ENCODE results near the gene BCAS4.
"Not testable (repeated sequence)": the region's sequence is repeated elsewhere in the genome, so short reads cannot be mapped to it uniquely, and the experiment has no call there.

BCAS4 gene

GRCh38 chr20:50758992-50759391, 35.9 kb upstream of the BCAS4 start:
- no peaks in the 10 kb centered on the region for H3K9me3 ChIP-seq (ENCODE audit: control insufficient read depth in 2 of 2, low read length in 2 of 2)
- no peak overlapping the region for H3K27ac ChIP-seq (ENCODE audit: low read depth in 2 of 2, low read length in 2 of 2)
- H3K9ac ChIP-seq (ENCODE audit: low read depth in 1 of 2, low read length in 2 of 2) = no peak overlapping the region
- H3K4me1 ChIP-seq (ENCODE audit: control insufficient read depth in 2 of 2, insufficient read depth in 2 of 2, low read length in 2 of 2) = peaks cover 5 to 19% of the 10 kb centered on the region in 2 donors
- H3K36me3 ChIP-seq (ENCODE audit: control insufficient read depth in 2 of 2, insufficient read depth in 2 of 2, low read length in 2 of 2) = no peaks in the 10 kb centered on the region
- H3K4me3 ChIP-seq (ENCODE audit: low read length in 2 of 2) = no peak overlapping the region
- H3K27me3 ChIP-seq (ENCODE audit: control insufficient read depth in 2 of 2, insufficient read depth in 2 of 2, low read length in 2 of 2) = no peaks in the 10 kb centered on the region

GRCh38 chr20:50759678-50760077, 35.2 kb upstream of the BCAS4 start:
- Histone ChIP-seq H3K4me1 (ENCODE audit: control insufficient read depth in 2 of 2, insufficient read depth in 2 of 2, low read length in 2 of 2) (peaks cover 5 to 19% of the 10 kb centered on the region in 2 donors), H3K9me3 (ENCODE audit: control insufficient read depth in 2 of 2, low read length in 2 of 2) (no peaks in the 10 kb centered on the region), H3K27me3 (ENCODE audit: control insufficient read depth in 2 of 2, insufficient read depth in 2 of 2, low read length in 2 of 2) (no peaks in the 10 kb centered on the region), H3K9ac (ENCODE audit: low read depth in 1 of 2, low read length in 2 of 2) (no peak overlapping the region), H3K27ac (ENCODE audit: low read depth in 2 of 2, low read length in 2 of 2) (no peak overlapping the region), H3K36me3 (ENCODE audit: control insufficient read depth in 2 of 2, insufficient read depth in 2 of 2, low read length in 2 of 2) (no peaks in the 10 kb centered on the region), H3K4me3 (ENCODE audit: low read length in 2 of 2) (no peak overlapping the region)

GRCh38 chr20:50762045-50762422, 32.8 kb upstream of the BCAS4 start:
- H3K27me3 ChIP-seq (ENCODE audit: control insufficient read depth in 2 of 2, insufficient read depth in 2 of 2, low read length in 2 of 2) = no peaks in the 10 kb centered on the region
- no peaks in the 10 kb centered on the region for H3K36me3 ChIP-seq (ENCODE audit: control insufficient read depth in 2 of 2, insufficient read depth in 2 of 2, low read length in 2 of 2)
- no peaks in the 10 kb centered on the region for H3K9me3 ChIP-seq (ENCODE audit: control insufficient read depth in 2 of 2, low read length in 2 of 2)
- H3K9ac ChIP-seq (ENCODE audit: low read depth in 1 of 2, low read length in 2 of 2) = no peak overlapping the region
- peak overlapping the region; percentile 17 to 63 for H3K27ac ChIP-seq (ENCODE audit: low read depth in 2 of 2, low read length in 2 of 2)
- H3K4me1 ChIP-seq (ENCODE audit: control insufficient read depth in 2 of 2, insufficient read depth in 2 of 2, low read length in 2 of 2) = peaks cover 5 to 19% of the 10 kb centered on the region in 2 donors
- no peak overlapping the region for H3K4me3 ChIP-seq (ENCODE audit: low read length in 2 of 2)

- Histone ChIP-seq H3K4me3 (ENCODE audit: low read length in 2 of 2) (no peak overlapping the region), H3K9ac (ENCODE audit: low read depth in 1 of 2, low read length in 2 of 2) (no peak overlapping the region), H3K27me3 (ENCODE audit: control insufficient read depth in 2 of 2, insufficient read depth in 2 of 2, low read length in 2 of 2) (no peaks in the 10 kb centered on the region), H3K9me3 (ENCODE audit: control insufficient read depth in 2 of 2, low read length in 2 of 2) (no peaks in the 10 kb centered on the region), H3K4me1 (ENCODE audit: control insufficient read depth in 2 of 2, insufficient read depth in 2 of 2, low read length in 2 of 2) (peaks cover 5 to 19% of the 10 kb centered on the region in 2 donors), H3K36me3 (ENCODE audit: control insufficient read depth in 2 of 2, insufficient read depth in 2 of 2, low read length in 2 of 2) (no peaks in the 10 kb centered on the region), H3K27ac (ENCODE audit: low read depth in 2 of 2, low read length in 2 of 2) (peak overlapping the region in 1 of 2 donors; percentile 63)
Observed at GRCh38 chr20:50762435-50763220, 32.2 kb upstream of the BCAS4 start.

DNA sequence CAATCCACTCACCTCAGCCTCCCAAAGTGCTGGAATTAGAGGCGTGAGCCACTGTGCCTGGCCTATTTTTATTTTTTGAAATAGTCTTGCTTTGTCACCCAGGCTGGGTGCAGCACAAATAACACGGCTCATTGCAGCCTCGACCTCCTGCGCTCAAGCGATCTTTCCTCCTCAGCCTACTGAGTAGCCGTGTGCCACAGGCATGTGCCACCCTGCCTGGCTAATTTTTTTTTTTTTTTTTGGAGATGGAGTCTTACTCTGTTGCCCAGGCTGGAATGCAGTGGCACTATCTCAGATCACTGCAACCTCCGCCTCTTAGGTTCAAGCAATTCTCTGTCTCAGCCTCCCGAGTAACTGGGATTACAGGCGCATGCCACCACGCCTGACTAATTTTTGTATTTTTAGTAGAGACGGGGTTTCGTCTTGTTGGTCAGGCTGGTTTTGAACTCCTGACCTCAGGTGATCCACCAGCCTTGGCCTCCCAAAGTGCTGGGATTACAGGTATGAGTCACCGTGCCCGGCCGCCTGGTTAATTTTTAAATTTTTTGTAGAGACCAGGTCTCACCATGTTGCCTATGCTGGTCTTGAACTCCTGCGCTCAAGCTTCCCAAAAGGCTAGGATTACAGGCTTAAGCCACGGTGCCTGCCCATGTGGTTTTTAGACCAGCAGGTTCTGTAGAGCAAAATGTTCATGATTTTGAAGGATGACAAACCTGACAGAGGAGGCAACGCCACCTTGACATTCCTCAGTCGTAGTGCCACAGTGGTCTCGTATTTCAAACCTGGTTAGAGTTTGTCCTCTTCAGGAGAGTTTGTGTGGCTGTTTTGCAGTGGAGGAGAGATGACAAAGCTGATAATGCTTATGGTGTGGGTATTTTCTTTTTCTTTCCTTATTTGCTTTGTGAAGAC, 31.1 kb upstream of the BCAS4 start:
- not testable (repeated sequence) for H3K9ac ChIP-seq (ENCODE audit: low read depth in 1 of 2, low read length in 2 of 2); H3K4me3 ChIP-seq (ENCODE audit: low read length in 2 of 2); H3K27me3 ChIP-seq (ENCODE audit: control insufficient read depth in 2 of 2, insufficient read depth in 2 of 2, low read length in 2 of 2); H3K9me3 ChIP-seq (ENCODE audit: control insufficient read depth in 2 of 2, low read length in 2 of 2); H3K27ac ChIP-seq (ENCODE audit: low read depth in 2 of 2, low read length in 2 of 2); H3K36me3 ChIP-seq (ENCODE audit: control insufficient read depth in 2 of 2, insufficient read depth in 2 of 2, low read length in 2 of 2)
- H3K4me1 ChIP-seq (ENCODE audit: control insufficient read depth in 2 of 2, insufficient read depth in 2 of 2, low read length in 2 of 2) = peaks cover 5 to 19% of the 10 kb centered on the region in 2 donors

GRCh38 chr20:50765251-50765650, 29.6 kb upstream of the BCAS4 start:
- H3K9me3 ChIP-seq (ENCODE audit: control insufficient read depth in 2 of 2, low read length in 2 of 2) = not testable (repeated sequence)

DNA sequence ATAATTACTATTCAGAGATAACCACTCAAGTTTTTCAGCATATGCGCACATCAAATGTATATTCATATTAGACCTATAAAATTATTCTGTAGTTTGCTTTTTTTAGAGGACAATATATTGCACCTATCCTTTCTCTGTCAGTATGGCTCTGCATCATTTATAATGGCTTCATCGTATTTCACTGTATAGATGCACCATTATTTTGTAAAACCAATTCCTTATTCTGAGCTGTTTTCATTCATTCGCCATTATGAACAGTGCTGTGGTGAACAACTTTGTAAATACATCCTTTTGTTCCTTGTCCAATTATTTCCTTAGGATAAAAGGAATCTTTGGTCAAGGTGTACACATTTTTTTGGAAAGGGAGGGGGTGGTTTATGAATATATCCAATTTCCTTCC, 29.2 kb upstream of the BCAS4 start:
- H3K27ac ChIP-seq (ENCODE audit: low read depth in 2 of 2, low read length in 2 of 2) = no peak overlapping the region
- no peaks in the 10 kb centered on the region for H3K27me3 ChIP-seq (ENCODE audit: control insufficient read depth in 2 of 2, insufficient read depth in 2 of 2, low read length in 2 of 2)
- peaks cover 5 to 19% of the 10 kb centered on the region in 2 donors for H3K4me1 ChIP-seq (ENCODE audit: control insufficient read depth in 2 of 2, insufficient read depth in 2 of 2, low read length in 2 of 2)

More at GRCh38 chr20:50765251-50765650, 29.6 kb upstream of the BCAS4 start:
- H3K4me3 ChIP-seq (ENCODE audit: low read length in 2 of 2); H3K27ac ChIP-seq (ENCODE audit: low read depth in 2 of 2, low read length in 2 of 2); H3K9ac ChIP-seq (ENCODE audit: low read depth in 1 of 2, low read length in 2 of 2); H3K27me3 ChIP-seq (ENCODE audit: control insufficient read depth in 2 of 2, insufficient read depth in 2 of 2, low read length in 2 of 2); H3K36me3 ChIP-seq (ENCODE audit: control insufficient read depth in 2 of 2, insufficient read depth in 2 of 2, low read length in 2 of 2): not testable (repeated sequence)
- peaks cover 5 to 19% of the 10 kb centered on the region in 2 donors for H3K4me1 ChIP-seq (ENCODE audit: control insufficient read depth in 2 of 2, insufficient read depth in 2 of 2, low read length in 2 of 2)

DNA sequence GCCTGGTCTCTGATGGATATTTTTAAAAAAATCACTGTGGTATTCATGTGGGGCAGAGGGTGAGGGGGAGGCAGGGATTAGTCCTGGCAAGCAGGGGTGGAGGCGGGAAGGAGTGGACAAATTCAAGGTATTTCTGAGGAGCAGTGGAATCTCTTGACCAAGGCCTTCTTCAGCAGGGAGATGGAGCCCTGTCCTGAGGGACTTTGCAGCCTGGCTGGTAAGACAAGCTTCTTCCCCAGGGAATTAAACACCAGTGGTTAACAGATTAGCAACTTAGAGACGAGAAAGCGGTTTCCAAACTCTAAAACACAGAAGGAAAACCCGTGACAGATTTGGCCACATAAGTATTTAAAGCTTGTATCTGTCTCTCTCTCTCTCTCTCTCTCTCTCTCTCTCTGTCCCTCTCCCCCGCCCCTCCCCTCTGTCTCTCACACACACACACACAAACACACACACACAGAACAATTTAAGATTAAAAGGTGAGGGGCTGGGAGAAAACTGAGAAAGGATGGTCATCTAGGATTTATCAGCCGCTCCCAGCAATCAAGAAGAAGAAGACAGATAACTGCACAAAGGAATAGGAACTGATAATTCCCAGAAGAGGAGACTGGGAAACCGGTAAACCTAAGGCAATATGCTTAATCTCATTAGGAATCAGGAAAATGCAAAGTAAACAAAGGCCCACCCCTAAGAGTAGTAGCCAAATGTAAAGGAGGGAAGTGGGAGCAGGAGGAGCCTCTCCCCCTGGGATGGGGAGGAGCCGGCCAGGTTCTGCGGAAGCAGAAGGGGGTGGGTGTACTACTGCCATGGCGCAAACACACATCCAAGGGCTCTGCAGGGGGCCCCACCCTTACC, 27.7 kb upstream of the BCAS4 start:
- not testable (repeated sequence) for H3K36me3 ChIP-seq (ENCODE audit: control insufficient read depth in 2 of 2, insufficient read depth in 2 of 2, low read length in 2 of 2); H3K27me3 ChIP-seq (ENCODE audit: control insufficient read depth in 2 of 2, insufficient read depth in 2 of 2, low read length in 2 of 2); H3K9me3 ChIP-seq (ENCODE audit: control insufficient read depth in 2 of 2, low read length in 2 of 2); H3K4me1 ChIP-seq (ENCODE audit: control insufficient read depth in 2 of 2, insufficient read depth in 2 of 2, low read length in 2 of 2); H3K4me3 ChIP-seq (ENCODE audit: low read length in 2 of 2); H3K9ac ChIP-seq (ENCODE audit: low read depth in 1 of 2, low read length in 2 of 2); H3K27ac ChIP-seq (ENCODE audit: low read depth in 2 of 2, low read length in 2 of 2)

More for the DNA sequence above, 29.2 kb upstream of the BCAS4 start:
- Histone ChIP-seq H3K9ac (ENCODE audit: low read depth in 1 of 2, low read length in 2 of 2) (no peak overlapping the region), H3K36me3 (ENCODE audit: control insufficient read depth in 2 of 2, insufficient read depth in 2 of 2, low read length in 2 of 2) (no peaks in the 10 kb centered on the region), H3K4me3 (ENCODE audit: low read length in 2 of 2) (no peak overlapping the region), H3K9me3 (ENCODE audit: control insufficient read depth in 2 of 2, low read length in 2 of 2) (no peaks in the 10 kb centered on the region)

DNA sequence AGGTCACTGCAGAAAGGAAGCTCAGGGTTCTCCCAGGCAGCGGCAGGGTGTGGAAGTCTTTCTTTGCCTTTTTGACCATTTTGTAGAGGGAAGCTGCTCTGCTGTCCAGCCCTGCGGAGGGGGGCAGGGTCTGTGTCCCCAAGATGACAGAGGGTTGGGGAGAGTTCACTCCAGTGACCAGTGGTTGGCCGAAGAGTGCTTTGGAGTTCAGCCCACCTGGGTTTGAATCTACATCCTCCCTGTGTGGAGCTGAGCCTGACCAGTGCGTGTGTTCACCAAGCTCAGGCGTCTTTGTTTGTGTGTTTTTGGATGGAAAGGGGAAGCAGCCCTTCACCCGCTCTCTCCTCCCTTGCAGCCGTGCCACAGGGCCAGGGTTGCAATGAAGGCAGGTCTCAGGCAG, 25.9 kb upstream of the BCAS4 start:
- not testable (repeated sequence) for H3K9me3 ChIP-seq (ENCODE audit: control insufficient read depth in 2 of 2, low read length in 2 of 2); H3K27me3 ChIP-seq (ENCODE audit: control insufficient read depth in 2 of 2, insufficient read depth in 2 of 2, low read length in 2 of 2); H3K27ac ChIP-seq (ENCODE audit: low read depth in 2 of 2, low read length in 2 of 2); H3K4me1 ChIP-seq (ENCODE audit: control insufficient read depth in 2 of 2, insufficient read depth in 2 of 2, low read length in 2 of 2); H3K36me3 ChIP-seq (ENCODE audit: control insufficient read depth in 2 of 2, insufficient read depth in 2 of 2, low read length in 2 of 2); H3K4me3 ChIP-seq (ENCODE audit: low read length in 2 of 2); H3K9ac ChIP-seq (ENCODE audit: low read depth in 1 of 2, low read length in 2 of 2)
